Neural progenitor cell (in vitro differentiated cells): ENCODE measurements around the gene MOB2.

Experiments
- EZH2 ChIP-seq: fragments of 200-600 bp; sonication (generic); IDR thresholded peaks from 2 replicates; pipeline ENCODE4 v1.6.1; 2017; ENCODE audit warnings: antibody characterized with exemption, mild to moderate bottlenecking, moderate library complexity
- EZH2phosphoT487 ChIP-seq: fragments of 200-600 bp; sonication (generic); IDR thresholded peaks from 2 replicates; pipeline ENCODE4 v1.6.1; 2017; ENCODE audit warnings: antibody characterized with exemption
- TF ChIP-seq, protein P1 (sequence below): fragments of 200-600 bp; sonication (generic); IDR thresholded peaks from 2 replicates; pipeline ENCODE4 v1.5.1; 2017; ENCODE audit warnings: antibody characterized with exemption, mild to moderate bottlenecking

DNA sequence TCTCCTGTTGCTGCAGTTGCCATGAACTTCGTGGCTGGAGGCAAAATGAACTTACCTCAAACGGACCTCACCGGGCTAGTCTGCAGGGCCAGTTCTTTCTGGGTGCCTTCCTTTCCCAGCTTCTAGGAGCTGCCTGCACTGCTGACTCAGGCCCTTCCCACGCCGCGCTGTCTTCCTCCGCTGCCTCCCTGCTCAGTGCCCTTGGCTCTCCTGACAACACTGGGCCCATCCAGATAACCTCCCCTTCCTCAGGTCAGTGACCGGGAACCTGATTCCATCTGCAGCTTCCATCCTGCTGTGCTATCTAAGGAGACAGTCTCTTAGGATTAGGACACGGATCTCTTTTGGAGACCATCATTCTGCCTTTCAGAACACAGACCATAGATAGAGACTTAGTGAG lies 19.3 kb downstream of the MOB2 start:
- TF ChIP-seq, protein P1, sequence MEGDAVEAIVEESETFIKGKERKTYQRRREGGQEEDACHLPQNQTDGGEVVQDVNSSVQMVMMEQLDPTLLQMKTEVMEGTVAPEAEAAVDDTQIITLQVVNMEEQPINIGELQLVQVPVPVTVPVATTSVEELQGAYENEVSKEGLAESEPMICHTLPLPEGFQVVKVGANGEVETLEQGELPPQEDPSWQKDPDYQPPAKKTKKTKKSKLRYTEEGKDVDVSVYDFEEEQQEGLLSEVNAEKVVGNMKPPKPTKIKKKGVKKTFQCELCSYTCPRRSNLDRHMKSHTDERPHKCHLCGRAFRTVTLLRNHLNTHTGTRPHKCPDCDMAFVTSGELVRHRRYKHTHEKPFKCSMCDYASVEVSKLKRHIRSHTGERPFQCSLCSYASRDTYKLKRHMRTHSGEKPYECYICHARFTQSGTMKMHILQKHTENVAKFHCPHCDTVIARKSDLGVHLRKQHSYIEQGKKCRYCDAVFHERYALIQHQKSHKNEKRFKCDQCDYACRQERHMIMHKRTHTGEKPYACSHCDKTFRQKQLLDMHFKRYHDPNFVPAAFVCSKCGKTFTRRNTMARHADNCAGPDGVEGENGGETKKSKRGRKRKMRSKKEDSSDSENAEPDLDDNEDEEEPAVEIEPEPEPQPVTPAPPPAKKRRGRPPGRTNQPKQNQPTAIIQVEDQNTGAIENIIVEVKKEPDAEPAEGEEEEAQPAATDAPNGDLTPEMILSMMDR = no peak
- TF ChIP-seq EZH2 (no peak), EZH2phosphoT487 (no peak)
